Fibroblast of skin of left biceps (primary cell): ENCODE results near the gene JUN.
A peak's percentile ranks its signal among the peaks of the same experiment; 100 is the strongest.

Experiments used
- DNase-seq, 2 experiments: peaks; one replicate each; pipeline ENCODE4 v3.0.0-alpha.2; 2013; ENCODE audit warnings: low read depth in 2 of 2

JUN gene

GRCh38 chr1:58783993-58784757 is at the start of gene JUN:
Gene JUN (minus strand): TSS chr1:58784047. CDS start chr1:58783070, 977 bp downstream.
- peak; percentile 100 for DNase-seq

DNA sequence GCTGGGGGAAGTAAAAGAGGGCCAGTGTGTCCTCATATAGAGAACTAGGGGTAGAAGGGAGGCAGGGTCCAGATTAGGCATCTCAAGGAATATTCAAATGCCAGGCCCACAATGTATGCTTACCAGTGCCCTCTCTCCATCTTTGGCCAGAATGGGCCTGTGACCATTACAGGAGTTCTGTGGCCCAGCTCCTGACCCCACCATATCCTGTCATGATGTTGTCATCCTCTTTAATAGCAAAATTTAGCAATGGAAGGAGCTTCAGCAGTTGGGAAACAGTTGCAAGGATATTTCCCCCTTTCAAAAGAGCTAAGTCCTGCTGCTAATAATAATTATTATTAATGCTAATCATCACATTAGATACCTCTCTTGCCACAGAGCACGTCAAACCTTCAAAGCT is 49.3 kb upstream of the JUN start:
- no peak for DNase-seq

GRCh38 chr1:58830291-58830690 is 46.4 kb upstream of the JUN start:
- DNase-seq, result no peak

GRCh38 chr1:58829866-58830265 is 46.0 kb upstream of the JUN start:
- peak; percentile 47 to 61 for DNase-seq

DNA sequence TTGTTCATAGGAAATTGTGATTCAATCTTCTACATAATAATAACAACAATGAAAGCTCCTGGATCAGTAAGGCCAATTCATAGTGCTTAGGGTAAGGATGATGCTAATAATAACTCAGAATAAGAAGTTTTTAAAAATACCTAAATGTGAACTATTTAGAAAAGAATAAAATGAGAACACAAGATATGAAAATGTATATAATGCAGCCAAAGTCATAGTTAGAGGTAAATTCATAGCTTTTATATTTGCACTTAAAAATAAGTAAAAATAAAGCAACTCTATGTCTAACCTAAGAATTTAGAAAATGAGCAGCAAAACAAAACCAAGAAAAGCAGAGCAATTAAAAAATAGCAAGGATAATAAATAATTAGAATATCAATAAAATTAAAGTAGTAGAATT is 43.5 kb upstream of the JUN start:
- no peak for DNase-seq

DNA sequence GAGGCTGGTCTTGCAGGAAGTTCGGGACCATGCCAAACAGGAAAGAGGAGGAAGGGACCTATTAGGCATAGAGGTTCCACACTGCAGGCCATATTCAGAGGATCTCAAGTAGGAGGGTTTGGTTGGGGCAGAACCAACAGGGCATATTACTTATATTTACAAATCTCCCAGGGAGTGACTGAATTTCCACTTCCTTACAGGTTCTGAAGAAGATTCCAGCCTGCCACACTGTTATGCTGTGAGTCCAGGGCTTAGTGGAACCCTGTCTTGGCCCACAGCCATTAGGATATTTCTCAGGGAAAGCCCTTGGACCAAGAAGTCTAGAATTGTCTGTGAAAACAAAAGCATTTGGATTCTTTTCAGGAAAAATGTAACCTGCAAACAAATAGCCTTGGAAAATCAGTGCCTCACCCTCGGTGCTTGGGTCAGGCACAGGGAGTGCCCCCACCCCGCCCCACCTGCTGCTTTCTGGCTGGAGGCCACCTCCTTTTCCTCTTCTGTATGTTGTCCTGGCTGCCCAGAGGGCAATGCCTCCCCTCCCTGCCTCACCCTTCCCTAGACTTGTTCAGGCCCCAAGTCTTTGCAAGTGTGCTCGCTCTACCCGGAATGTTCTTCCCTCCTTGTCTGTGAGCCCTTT is 41.0 kb upstream of the JUN start:
- no peak for DNase-seq

DNA sequence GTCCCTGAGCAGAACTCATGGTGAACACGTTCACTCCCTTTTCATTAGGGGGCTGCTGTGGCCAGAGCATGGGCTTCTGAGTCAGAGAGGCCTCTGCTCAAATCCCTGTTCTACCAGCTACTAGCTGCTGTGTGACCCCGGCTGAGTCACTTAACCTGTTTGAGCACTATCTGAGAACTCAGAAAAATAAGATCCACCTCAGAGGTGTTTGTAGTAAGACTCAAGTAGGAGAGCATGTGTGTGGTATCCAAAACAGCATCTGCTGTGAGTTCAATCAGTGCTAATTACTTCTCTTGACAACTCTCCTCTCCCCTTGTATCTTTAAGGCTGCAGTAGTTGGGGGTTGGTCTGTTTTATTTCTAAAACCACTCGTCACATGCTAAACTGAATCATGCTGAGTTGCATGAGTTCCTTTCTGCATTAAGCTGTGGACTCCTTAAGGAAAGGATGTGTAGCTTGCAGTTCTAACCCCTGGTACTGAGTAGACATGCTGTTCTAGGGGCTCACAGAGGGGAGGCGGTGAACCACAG is 39.7 kb upstream of the JUN start:
- peak; percentile 35 to 44 for DNase-seq

GRCh38 chr1:58821309-58821708 is 37.5 kb upstream of the JUN start:
- DNase-seq, result no peak

DNA sequence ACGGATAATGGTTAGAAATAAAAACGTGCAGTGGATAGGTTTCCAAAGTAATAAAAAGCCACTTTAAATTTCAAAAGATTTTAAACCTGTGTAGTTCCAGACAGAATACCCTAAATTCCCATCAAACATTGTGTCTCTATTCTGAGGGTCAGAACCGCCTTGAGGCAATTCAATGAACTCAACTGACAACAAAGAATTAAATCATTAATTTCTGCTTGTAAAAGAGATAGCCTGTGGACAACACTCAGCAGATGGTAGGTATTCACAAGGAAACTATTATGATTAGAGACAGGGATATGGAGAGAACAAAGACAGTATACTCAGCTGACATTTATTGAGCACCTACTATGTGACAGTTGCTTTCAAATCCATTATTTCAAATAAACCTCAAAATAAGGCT is 35.1 kb upstream of the JUN start:
- DNase-seq, result no peak

- peak; percentile 93 to 94 for DNase-seq
Measured at GRCh38 chr1:58818075-58818474, 34.2 kb upstream of the JUN start.

- DNase-seq, result no peak
Measured at GRCh38 chr1:58816747-58817221, 32.9 kb upstream of the JUN start.

DNA sequence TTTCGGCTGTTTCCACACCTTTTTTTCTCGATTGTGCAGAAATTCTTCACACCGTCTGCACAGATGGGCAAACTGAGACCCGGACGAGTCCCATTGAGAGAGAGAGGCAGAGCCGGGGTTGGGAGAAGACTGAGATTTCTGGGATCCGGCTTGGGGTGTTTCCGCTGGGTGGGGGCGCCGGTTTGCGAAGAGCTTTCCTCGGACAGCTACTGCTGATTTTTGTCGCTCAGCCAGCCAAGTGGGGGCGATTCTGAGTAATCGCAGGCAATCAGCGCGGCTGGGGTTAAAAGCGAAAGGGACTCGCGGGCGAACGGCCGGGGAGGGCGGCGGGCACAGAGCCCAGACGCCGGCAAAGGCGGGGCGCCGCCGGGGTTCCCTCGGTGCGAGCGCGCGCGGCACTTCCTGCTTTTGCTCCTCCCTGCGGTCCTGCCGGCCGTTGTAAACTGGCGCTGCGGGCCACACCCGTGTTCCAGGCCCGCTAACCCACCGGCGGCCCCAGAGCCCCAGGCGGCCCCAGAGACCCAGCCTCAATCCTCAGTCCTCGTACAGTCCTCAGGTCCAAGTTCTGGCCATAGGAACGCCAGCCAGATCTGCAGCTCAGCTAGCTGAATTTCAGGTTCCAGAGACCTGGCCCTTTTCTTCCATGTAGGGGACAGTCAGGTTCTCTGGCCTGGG is 32.4 kb upstream of the JUN start:
- DNase-seq, result peak; percentile 69 to 73

DNA sequence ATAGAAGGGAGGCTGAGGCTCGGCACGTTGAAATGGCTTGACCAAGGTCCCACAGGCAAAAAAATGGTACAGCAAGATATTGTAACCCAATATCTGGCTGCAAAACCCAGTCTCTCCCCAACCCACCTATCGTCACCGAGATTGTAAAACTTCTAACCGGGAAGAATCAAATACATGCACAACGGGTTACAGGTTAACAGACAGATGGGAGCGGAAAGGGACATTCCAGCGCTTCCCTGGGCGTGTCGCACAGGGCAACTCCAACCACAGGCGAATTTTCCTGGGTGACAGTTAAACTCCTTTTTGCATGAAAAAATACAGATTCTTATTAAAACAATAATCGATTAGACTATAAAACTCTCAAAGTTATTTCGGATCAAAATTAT is 31.8 kb upstream of the JUN start:
- no peak for DNase-seq

- peak; percentile 47 to 54 for DNase-seq
Measured at GRCh38 chr1:58815069-58815685, 31.3 kb upstream of the JUN start.

DNA sequence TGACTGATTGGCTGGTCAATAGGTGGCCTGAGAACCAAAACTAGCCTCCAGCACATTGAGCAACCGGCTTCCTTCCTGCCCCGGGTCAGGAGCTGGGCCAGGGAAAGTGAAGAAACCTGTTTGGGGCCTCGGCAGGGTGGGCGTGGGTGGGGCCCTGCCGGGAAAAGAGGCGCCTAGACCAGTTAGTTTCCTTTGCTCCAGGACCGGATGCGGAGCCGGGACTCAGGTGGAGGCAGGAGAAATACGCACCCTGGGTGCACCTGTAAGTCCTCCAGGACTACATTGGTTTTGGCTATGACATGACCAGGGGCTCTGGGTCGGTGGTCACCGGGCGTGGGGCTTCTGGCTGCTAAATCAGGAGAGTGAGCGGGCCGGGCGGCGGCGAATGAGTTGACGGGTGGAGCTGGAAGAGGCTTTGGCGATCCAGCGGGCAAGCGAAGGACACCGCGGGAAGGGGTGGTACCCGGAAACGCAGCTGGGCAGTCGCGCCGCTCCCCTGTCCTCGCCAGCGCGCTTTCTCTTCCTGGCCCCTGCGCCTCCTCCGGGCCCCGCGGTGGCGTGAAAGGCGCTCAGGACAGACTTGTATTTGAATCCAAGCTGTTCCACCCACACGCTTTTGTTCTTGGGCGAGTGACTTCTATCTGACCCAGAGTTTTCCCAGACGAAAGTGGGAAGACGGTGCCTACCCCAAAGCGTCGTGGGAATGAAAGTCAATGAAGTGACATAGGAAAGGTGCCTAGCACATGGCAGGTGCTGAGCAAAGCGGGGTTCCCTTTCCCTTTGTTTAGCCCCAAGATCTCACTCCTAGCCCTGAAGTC is 30.6 kb upstream of the JUN start:
- no peak for DNase-seq

GRCh38 chr1:58813801-58814200 is 30.0 kb upstream of the JUN start:
- no peak for DNase-seq

DNA sequence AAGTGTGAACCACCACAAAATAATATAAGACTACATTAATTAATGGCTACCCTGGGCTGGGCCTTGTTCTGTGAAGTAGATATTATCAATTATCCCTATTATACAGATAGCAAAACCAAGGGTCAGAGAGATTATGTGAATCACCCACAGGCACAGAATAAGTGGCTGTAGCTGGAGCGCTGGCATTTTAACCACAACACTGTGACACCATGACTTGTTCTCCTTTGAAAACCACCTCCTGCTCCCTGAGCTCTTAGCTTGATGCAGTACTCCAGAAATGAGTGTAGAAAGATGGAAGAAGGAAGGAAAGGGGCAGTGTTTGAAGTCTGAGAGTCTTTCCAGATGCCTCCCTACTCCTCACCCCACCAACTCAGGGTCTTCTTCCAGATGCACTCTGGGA is 29.5 kb upstream of the JUN start:
- no peak for DNase-seq

DNA sequence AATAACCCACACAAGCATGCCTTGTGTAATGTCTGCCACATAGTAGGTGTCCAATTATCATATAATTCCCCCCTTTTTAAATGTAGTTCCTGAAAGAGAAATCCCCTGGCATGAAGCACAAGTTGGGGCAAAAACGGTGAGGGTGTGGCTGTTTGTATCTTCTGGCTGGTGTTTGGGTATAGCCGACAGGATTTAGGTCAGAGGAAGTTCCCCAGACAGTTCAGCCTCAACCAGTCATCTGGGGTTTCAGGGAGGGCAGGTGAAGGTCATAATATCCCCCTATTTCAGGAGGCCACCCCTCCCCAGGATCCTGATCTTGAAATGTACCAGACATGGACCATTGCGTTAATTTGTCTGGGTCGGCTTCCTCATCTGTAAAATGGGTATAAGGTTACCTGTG is 29.1 kb upstream of the JUN start:
- no peak for DNase-seq

DNA sequence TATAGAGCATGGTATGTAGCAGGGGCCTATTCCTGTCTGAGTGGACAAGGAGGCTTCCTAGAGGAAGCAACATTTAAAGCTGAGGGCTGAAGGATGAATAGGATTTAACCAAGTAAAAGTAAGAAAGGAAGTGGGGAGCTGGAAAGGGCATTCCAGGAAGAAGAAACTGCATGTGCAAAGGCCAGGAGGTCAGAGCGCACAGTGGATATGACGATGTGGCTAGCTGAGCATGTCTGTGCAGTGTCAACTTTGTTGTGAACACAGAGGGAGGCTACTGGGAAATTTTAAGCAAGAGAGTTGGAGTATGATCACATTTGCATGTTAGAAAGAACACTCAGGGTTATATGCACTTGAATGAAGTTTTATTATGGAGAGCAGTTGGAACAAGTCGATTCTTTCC is 28.6 kb upstream of the JUN start:
- no peak for DNase-seq

- no peak for DNase-seq
Measured at GRCh38 chr1:58811303-58811702, 27.5 kb upstream of the JUN start.

- DNase-seq, result peak; percentile 67 to 69
Measured at GRCh38 chr1:58809325-58810010, 25.6 kb upstream of the JUN start.
